ENCODE data around the gene TEX47. TPM values are rescaled to one million over a fixed set of nuclear protein-coding genes. Genes with fewer than 3 reads are reported as not detected.

Gene TEX47
- total RNA-seq, 1 experiment from 2014 or later = not detected

GRCh38 chr7:88757371-88757770 is 38.2 kb downstream of the TEX47 start:
- peaks cover 24% of the 10 kb centered on the region for H3K27me3 ChIP-seq (ENCODE audit: control insufficient read depth, insufficient read depth, low read length)

GRCh38 chr7:88756802-88757201 is 38.7 kb downstream of the TEX47 start:
- intact Hi-C loops (cut with micrococcal nuclease; ENCODE audit: unreplicated experiment) (no loop called here), in situ Hi-C loops (cut with HindIII; ENCODE audit: low pct_unique_long_range_greater_than_20kb, low sequenced_read_pairs) (no loop called here)
- Histone ChIP-seq H3K9me3 (ENCODE audit: control insufficient read depth, insufficient read depth, low read depth, low read length) (no peaks in the 10 kb centered on the region), H3K36me3 (ENCODE audit: control insufficient read depth, insufficient read depth, low read length) (peaks cover 3% of the 10 kb centered on the region; the same call in 1 of the 2 replicates), H3K4me3 (ENCODE audit: low read depth in 2 of 2, low read length in 2 of 2) (no peak overlapping the region), H3K4me1 (ENCODE audit: control insufficient read depth, insufficient read depth, low read length) (no peaks in the 10 kb centered on the region), H3K27ac (ENCODE audit: low read length) (no peak overlapping the region), H3K27me3 (ENCODE audit: control insufficient read depth, insufficient read depth, low read length) (peaks cover 24% of the 10 kb centered on the region)
- DNase-seq (ENCODE audit: low read depth, low spot score) (no peak), ATAC-seq (no peak)
- no peak for TF ChIP-seq SIN3A (IDR thresholded peaks at IDR 0.05; ENCODE audit: borderline replicate concordance, insufficient read depth, low read depth, low read length)
- no peak for TF ChIP-seq TCF7L2 (IDR thresholded peaks at IDR 0.05; ENCODE audit: low read depth, low read length)
- TF ChIP-seq, protein P1, sequence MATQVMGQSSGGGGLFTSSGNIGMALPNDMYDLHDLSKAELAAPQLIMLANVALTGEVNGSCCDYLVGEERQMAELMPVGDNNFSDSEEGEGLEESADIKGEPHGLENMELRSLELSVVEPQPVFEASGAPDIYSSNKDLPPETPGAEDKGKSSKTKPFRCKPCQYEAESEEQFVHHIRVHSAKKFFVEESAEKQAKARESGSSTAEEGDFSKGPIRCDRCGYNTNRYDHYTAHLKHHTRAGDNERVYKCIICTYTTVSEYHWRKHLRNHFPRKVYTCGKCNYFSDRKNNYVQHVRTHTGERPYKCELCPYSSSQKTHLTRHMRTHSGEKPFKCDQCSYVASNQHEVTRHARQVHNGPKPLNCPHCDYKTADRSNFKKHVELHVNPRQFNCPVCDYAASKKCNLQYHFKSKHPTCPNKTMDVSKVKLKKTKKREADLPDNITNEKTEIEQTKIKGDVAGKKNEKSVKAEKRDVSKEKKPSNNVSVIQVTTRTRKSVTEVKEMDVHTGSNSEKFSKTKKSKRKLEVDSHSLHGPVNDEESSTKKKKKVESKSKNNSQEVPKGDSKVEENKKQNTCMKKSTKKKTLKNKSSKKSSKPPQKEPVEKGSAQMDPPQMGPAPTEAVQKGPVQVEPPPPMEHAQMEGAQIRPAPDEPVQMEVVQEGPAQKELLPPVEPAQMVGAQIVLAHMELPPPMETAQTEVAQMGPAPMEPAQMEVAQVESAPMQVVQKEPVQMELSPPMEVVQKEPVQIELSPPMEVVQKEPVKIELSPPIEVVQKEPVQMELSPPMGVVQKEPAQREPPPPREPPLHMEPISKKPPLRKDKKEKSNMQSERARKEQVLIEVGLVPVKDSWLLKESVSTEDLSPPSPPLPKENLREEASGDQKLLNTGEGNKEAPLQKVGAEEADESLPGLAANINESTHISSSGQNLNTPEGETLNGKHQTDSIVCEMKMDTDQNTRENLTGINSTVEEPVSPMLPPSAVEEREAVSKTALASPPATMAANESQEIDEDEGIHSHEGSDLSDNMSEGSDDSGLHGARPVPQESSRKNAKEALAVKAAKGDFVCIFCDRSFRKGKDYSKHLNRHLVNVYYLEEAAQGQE (IDR thresholded peaks at IDR 0.05; ENCODE audit: insufficient read depth in 1 of 2, low read depth in 2 of 2, low read length in 1 of 2) = no peak
- TF ChIP-seq POLR2AphosphoS5 (IDR thresholded peaks at IDR 0.05; ENCODE audit: low read depth, low read length) = no peak
- TF ChIP-seq, protein P2, sequence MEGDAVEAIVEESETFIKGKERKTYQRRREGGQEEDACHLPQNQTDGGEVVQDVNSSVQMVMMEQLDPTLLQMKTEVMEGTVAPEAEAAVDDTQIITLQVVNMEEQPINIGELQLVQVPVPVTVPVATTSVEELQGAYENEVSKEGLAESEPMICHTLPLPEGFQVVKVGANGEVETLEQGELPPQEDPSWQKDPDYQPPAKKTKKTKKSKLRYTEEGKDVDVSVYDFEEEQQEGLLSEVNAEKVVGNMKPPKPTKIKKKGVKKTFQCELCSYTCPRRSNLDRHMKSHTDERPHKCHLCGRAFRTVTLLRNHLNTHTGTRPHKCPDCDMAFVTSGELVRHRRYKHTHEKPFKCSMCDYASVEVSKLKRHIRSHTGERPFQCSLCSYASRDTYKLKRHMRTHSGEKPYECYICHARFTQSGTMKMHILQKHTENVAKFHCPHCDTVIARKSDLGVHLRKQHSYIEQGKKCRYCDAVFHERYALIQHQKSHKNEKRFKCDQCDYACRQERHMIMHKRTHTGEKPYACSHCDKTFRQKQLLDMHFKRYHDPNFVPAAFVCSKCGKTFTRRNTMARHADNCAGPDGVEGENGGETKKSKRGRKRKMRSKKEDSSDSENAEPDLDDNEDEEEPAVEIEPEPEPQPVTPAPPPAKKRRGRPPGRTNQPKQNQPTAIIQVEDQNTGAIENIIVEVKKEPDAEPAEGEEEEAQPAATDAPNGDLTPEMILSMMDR (IDR thresholded peaks at IDR 0.05) = no peak
- no TSS peak for BruUV-seq (replicated peaks)
- ChIA-PET CTCF (no interaction called here), POLR2A (no interaction called here)

More at GRCh38 chr7:88757371-88757770, 38.2 kb downstream of the TEX47 start:
- in situ Hi-C loops (cut with HindIII; ENCODE audit: low pct_unique_long_range_greater_than_20kb, low sequenced_read_pairs) (no loop called here), intact Hi-C loops (cut with micrococcal nuclease; ENCODE audit: unreplicated experiment) (no loop called here)
- H3K4me3 ChIP-seq (ENCODE audit: low read depth in 2 of 2, low read length in 2 of 2) = no peak overlapping the region
- H3K9me3 ChIP-seq (ENCODE audit: control insufficient read depth, insufficient read depth, low read depth, low read length) = no peaks in the 10 kb centered on the region
- DNase-seq (ENCODE audit: low read depth, low spot score) (no peak), ATAC-seq (no peak)
- CTCF ChIA-PET = no interaction called here
- no peak overlapping the region for H3K27ac ChIP-seq (ENCODE audit: low read length)
- no TSS peak for BruUV-seq (replicated peaks)
- no peak for TF ChIP-seq POLR2AphosphoS5 (IDR thresholded peaks at IDR 0.05; ENCODE audit: low read depth, low read length)
- TF ChIP-seq, protein P1 (IDR thresholded peaks at IDR 0.05; ENCODE audit: insufficient read depth in 1 of 2, low read depth in 2 of 2, low read length in 1 of 2) = no peak
- TF ChIP-seq SIN3A (IDR thresholded peaks at IDR 0.05; ENCODE audit: borderline replicate concordance, insufficient read depth, low read depth, low read length) = no peak
- TF ChIP-seq, protein P2 (IDR thresholded peaks at IDR 0.05) = no peak
- TF ChIP-seq TCF7L2 (IDR thresholded peaks at IDR 0.05; ENCODE audit: low read depth, low read length) = no peak
- POLR2A ChIA-PET = no interaction called here
- no peaks in the 10 kb centered on the region for H3K4me1 ChIP-seq (ENCODE audit: control insufficient read depth, insufficient read depth, low read length)
- peaks cover 3% of the 10 kb centered on the region; the same call in 1 of the 2 replicates for H3K36me3 ChIP-seq (ENCODE audit: control insufficient read depth, insufficient read depth, low read length)
